Spinal cord (tissue), 10 donors: ENCODE measurements around the gene IGF1. TPM values are rescaled to one million over a fixed set of nuclear protein-coding genes. Genes with fewer than 3 reads are reported as not detected.

Experiments
- DNase-seq, 6 donors: peaks; one replicate each; pipeline versions ENCODE4 v3.0.0 to v3.0.0-alpha.2; 2013 to 2015; ENCODE audit warnings: low spot score in 6 of 6, low read depth in 4 of 6
- H3K27ac ChIP-seq: one replicate; pipeline ENCODE4 v1.5.1; 2013; ENCODE audit warnings: low read depth, low read length, control low read depth
- H3K27me3 ChIP-seq: one replicate; pipeline ENCODE4 v1.6.1; 2013; ENCODE audit warnings: low read length; ENCODE audit not compliant: control insufficient read depth, insufficient read depth
- H3K36me3 ChIP-seq: one replicate; pipeline ENCODE4 v1.6.1; 2013; ENCODE audit warnings: low read length; ENCODE audit not compliant: control insufficient read depth, insufficient read depth
- H3K4me1 ChIP-seq: one replicate; pipeline ENCODE4 v1.6.1; 2013; ENCODE audit warnings: low read length; ENCODE audit not compliant: control insufficient read depth, insufficient read depth
- H3K4me3 ChIP-seq: one replicate; pipeline ENCODE4 v1.5.1; 2013; ENCODE audit warnings: low read depth, low read length, control low read depth
- H3K9me3 ChIP-seq: one replicate; pipeline ENCODE4 v1.6.1; 2013; ENCODE audit warnings: low read length; ENCODE audit not compliant: control insufficient read depth, insufficient read depth
- WGBS: methylation state at CpG from one replicate; pipeline ENCODE4 v1.1.5; 2013; ENCODE audit warnings: missing lambda C conversion rate; ENCODE audit not compliant: insufficient coverage; 5-methylcytosine and 5-hydroxymethylcytosine counted together
- polyA plus RNA-seq, 2 donors: library from polyadenylated mRNA; unstranded; fragments of 120-200 nt; gene quantifications; one replicate each; pipeline ENCODE4 v1.2.1, GENCODE V29; 2013; ENCODE audit not compliant: insufficient read length in 2 of 2
- total RNA-seq, 2 donors: library from RNA; depleted of rRNA in 1 of 2; stranded (reverse); fragments of 120-200 nt in 1 of 2; fragments of >200 nt in 1 of 2; gene quantifications; one replicate each; pipeline versions ENCODE4 v1.2.3 to v1.2.4, GENCODE V29; 2013 to 2014
- donor health status: healthy.

Gene IGF1
- total and polyA plus RNA-seq, 4 donors: 4.6 to 22.9 (median 13.0) TPM

DNA sequence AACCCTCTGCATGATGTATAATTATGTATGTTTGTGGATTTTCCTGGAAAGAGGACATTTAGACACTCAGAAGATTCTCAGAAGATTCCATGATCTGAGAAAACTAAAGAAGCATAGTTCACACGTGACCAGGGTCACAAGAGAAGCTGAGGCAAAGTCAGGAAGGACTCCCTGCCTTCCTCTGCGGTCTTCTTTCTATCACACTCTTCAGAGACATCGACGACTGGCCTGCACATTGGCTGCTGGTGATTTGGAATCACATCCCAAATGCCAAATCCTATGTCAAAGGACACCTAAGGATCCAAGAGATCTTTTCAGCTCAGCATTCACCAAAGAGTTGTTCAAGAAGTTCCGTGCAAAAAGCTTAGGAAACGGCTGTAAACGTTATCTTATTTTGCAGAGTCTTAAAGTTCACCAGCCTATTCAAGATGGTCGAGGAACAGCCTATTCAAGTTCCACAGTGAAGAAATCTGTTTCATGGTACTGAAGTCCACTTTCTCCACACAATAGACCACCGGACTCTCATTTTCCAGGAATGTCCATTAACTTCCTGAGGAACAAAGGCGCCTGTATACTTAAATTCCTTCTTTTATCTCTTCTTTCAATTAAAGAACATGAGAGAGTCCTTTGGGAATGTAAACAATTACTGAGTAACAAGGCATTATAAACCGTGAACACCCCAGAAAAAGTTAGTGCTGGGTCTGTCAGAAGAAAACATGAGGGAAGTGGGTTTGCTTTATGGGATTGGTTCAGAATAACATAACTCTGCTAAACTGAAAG, 42.1 kb downstream of the IGF1 start:
- DNase-seq: no peak
- H3K36me3 ChIP-seq: no peaks in the 10 kb centered on the region
- 52% methylated on average over 7 of the region's 11 CpGs for WGBS
- H3K27me3 ChIP-seq: no peaks in the 10 kb centered on the region
- H3K4me1 ChIP-seq: no peaks in the 10 kb centered on the region
- H3K27ac ChIP-seq: no peak overlapping the region
- no peaks in the 10 kb centered on the region for H3K9me3 ChIP-seq
- H3K4me3 ChIP-seq: no peak overlapping the region

DNA sequence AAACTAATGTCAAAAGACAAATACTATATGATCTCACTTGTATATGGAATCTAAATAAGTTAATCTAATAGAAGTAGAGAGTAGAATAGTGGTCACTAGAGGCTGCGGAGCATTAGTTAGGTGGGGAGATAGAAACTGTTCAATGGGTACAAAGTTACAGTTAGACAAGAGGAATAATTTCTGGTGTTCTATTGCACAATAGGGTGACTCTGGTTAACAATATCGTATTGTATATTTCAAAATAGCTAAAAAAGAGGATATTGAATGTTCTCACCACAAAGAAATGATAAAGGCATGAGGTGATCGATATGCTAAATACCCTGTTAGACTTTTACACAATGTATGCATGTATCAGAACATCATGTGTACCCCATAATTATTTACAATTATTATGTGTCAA, 42.9 kb downstream of the IGF1 start:
- Histone ChIP-seq H3K4me1 (no peaks in the 10 kb centered on the region), H3K4me3 (no peak overlapping the region), H3K36me3 (no peaks in the 10 kb centered on the region), H3K27ac (no peak overlapping the region), H3K9me3 (no peaks in the 10 kb centered on the region), H3K27me3 (no peaks in the 10 kb centered on the region)
- DNase-seq: no peak
- 80% methylated on average over 1 of the region's 3 CpGs for WGBS

DNA sequence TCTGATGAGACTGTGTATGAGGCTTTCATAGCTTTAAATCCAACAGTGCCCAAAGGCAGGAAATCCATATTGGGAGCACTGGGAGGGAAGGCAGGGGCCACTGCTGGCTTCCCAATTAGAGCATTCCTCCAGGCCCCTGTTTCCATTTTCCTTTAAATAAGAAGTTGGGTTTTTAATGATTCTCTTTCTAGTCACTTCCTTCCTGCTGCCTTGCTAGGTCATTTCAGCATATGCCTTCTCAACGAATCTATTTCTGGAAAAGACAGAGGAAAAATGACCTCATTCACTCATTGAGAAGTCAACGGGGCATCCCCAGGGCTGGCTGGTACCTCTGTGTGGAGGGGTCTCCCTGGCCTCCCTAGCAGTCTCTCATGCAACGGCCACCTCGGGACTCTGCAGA, 43.5 kb downstream of the IGF1 start:
- no peak overlapping the region for H3K4me3 ChIP-seq
- WGBS: 92% methylated on average over 4 of the region's 4 CpGs

DNA sequence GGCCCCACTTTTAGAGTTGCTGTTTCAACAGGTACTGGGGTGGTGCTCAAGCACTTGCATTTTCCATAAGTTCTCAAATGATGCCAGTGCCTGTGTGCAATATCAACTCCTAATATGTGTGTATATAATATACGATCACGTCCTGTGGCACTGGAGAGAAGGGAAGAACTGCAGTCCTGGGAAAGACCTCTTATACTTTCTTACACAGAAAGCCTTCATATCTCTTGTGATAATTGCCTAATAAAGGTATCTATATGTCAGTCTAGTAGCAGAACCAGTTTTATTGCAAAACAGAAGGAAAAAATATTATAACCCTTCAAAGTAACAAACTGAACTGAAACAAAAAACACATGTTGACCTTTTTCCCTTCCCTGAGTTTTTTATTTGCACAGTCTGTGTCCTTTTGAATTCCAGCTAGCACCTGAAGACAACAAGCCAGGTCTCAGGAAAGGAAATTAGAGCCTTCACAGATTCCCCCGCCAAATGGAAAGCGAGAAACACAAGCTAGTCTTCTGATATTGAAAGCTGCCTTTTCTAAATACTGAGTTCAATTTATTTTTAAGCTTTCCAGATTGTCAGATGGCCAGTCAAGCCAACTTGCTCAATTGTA, 44.4 kb downstream of the IGF1 start:
- H3K27ac ChIP-seq: no peak overlapping the region
- DNase-seq: no peak
- H3K36me3 ChIP-seq: no peaks in the 10 kb centered on the region
- no peaks in the 10 kb centered on the region for H3K9me3 ChIP-seq
- 87% methylated on average over 2 of the region's 4 CpGs for WGBS
- no peaks in the 10 kb centered on the region for H3K27me3 ChIP-seq
- no peaks in the 10 kb centered on the region for H3K4me1 ChIP-seq
- H3K4me3 ChIP-seq: no peak overlapping the region

More for the DNA sequence above, 43.5 kb downstream of the IGF1 start:
- DNase-seq: no peak
- Histone ChIP-seq H3K36me3 (no peaks in the 10 kb centered on the region), H3K27me3 (no peaks in the 10 kb centered on the region), H3K27ac (no peak overlapping the region), H3K9me3 (no peaks in the 10 kb centered on the region), H3K4me1 (no peaks in the 10 kb centered on the region)

DNA sequence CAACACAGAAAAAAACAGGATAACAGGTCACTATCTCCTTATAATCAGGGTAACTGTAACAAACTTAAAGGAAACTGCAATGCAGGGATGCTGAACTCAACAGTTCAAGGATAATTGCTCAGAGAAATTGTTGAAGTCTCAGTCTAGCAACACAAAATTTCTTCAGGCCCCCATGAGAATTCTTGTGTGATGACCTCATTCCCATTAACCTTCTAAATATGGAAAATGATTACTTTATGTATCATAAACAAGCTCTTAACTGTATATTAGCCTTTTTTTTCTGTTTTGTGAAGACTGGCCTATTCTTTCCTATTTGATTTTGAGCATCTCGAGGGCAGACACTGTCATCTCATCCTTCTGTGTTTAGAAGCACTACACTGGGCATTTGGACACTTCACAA, 47.1 kb downstream of the IGF1 start:
- Histone ChIP-seq H3K27me3 (no peaks in the 10 kb centered on the region), H3K36me3 (no peaks in the 10 kb centered on the region), H3K27ac (no peak overlapping the region), H3K4me1 (no peaks in the 10 kb centered on the region), H3K4me3 (no peak overlapping the region), H3K9me3 (no peaks in the 10 kb centered on the region)
- no peak for DNase-seq
- WGBS: no CpG with 5 or more reads among the region's 1 CpG

DNA sequence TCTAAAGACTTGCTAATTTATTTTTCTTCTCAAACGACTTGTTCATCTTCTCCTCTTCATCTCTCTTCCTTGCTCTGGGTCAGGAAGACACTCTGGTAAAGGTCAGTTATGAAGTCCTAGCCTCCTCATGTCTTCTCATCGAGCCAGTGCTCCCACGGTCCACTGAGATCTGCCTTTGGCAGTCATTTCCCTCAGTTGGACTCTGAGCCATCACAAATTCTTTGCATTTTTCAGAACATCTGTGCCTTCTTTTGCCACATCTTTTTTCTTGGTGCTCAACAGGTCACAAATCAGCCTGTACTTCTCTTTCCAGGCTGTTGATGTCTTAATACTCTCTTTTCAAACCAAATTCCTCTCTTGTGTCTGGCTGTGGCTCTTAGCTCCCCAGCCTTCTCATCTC, 49.7 kb downstream of the IGF1 start:
- Histone ChIP-seq H3K36me3 (no peaks in the 10 kb centered on the region), H3K27me3 (no peaks in the 10 kb centered on the region), H3K4me3 (no peak overlapping the region), H3K4me1 (peaks cover 5% of the 10 kb centered on the region), H3K9me3 (no peaks in the 10 kb centered on the region), H3K27ac (no peak overlapping the region)
- DNase-seq: no peak
- WGBS: 84% methylated on average over 3 of the region's 3 CpGs

DNA sequence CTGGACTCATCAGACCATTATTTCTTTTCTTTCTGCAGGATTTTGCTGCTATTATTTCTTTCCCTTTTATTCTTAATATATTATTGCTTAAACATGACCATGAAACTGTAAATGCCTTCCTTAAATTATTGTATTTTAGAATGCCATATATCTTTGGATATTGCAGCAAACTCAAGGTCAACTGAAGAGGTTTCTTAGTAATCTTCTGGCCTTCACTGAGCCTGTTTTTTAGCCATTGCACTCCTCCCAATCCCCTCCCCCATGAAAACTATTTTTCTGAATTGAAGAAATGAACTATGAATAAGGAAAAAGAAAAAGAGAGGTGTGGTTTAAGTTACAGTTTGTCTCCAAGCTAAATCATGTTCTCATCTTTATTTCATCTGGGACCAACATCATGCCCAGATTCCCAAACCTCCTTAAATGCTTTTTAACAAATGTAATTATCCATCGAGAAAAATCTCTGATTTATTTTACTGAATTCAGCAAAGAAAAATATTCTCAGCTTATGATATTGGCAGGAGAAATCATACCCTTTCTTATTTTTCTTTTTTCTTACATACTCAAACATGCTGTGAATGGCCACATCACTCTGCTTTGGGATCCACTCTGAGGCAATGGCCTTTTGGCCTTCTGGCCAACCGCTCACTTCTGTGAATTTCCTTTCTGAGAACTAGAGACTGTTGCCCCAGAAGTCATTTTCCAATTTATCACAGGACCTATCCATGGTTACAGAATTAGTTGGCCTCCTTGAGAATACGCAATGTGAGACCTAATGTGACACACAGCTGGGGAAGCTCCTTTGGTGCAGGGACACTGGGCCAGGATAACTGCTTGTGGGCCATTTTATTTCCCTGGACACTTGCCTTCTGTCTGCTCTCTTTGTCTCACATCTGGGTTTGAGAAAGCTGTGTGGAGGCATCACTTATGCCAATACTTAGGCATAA, 50.9 kb downstream of the IGF1 start:
- no peaks in the 10 kb centered on the region for H3K27me3 ChIP-seq
- no peak overlapping the region for H3K27ac ChIP-seq
- no peaks in the 10 kb centered on the region for H3K36me3 ChIP-seq
- peaks cover 5% of the 10 kb centered on the region for H3K4me1 ChIP-seq
- DNase-seq: peak in 1 of 6 donors; percentile 7
- H3K9me3 ChIP-seq: no peaks in the 10 kb centered on the region
- H3K4me3 ChIP-seq: no peak overlapping the region
- 100% methylated on average over 2 of the region's 3 CpGs for WGBS

DNA sequence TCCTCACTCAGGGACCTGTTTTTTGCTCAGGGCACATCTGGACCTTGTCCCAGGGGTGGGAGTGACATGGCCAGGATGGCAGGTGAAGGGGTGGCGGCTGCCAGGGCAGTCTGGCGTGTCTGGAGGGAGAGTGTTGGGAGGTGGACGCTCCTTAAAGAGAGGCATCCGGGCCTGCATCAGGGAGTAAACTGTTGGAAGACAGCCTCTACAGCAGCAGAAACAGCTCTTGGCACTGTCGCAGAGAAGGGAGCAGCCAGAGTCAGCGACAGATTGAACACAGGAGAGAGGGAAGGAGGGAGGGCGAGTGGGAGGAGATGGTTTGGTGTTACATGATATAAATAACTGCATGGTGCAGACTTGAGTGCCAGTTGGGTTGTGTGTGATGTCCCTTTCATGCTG, 52.8 kb downstream of the IGF1 start:
- H3K4me3 ChIP-seq: no peak overlapping the region
- no peaks in the 10 kb centered on the region for H3K9me3 ChIP-seq
- H3K36me3 ChIP-seq: no peaks in the 10 kb centered on the region
- DNase-seq: peak in 2 of 6 donors; percentile 24 to 94
- H3K27me3 ChIP-seq: no peaks in the 10 kb centered on the region
- no peak overlapping the region for H3K27ac ChIP-seq
- 54% methylated on average over 7 of the region's 7 CpGs for WGBS
- H3K4me1 ChIP-seq: peaks cover 5% of the 10 kb centered on the region

DNA sequence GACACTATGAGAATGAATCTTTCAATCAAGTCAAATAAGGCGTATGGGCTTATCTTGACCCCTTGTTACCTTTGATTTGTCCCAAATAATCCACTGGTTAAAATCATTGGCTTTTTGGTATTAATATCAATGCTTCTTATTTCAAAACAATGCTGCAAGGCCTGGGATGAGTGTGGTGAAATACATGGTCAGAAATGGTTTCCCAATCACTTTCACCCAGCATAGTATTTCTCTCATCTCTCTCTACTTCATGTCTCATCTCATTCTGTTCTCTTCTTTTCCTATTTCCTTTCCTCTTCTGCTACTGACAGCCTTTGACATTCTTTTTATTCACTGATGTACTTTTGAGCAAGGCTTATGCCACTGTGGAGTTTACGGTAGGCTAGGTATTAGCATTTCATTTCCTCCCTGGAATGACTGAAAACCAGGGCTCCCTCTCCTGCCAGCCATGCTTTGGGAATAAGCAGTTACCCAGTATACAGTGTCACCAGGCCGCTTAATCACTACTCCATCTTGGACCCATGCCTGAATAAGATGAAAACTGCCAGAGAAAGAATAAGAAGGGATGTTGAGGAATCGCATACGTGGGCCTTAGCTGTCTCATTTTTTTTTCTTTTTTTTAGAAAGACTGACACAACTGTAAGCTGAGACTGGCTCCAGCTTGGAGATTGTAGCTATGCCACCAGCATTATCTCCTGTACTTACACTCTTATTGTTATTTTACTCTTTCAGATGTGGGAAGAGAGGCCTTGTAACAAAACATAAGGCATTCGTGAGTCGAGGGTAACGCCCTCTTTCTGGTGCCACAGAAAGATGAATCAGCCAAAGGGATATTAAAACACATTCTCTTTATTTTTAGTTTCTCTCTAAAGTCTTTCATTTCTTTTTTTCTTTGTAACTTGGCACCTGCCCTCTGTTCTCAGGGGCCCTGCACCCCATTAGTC, 53.5 kb downstream of the IGF1 start:
- H3K9me3 ChIP-seq: no peaks in the 10 kb centered on the region
- no peaks in the 10 kb centered on the region for H3K36me3 ChIP-seq
- H3K27ac ChIP-seq: no peak overlapping the region
- no peaks in the 10 kb centered on the region for H3K27me3 ChIP-seq
- DNase-seq: peak in 2 of 6 donors; percentile 37 to 65
- no peak overlapping the region for H3K4me3 ChIP-seq
- 100% methylated on average over 1 of the region's 8 CpGs for WGBS
- H3K4me1 ChIP-seq: peaks cover 5% of the 10 kb centered on the region
